Suprapubic skin (tissue), 4 donors: ENCODE data around the gene USP19.

Experiments used
- EP300 ChIP-seq: sonication (generic); formaldehyde crosslinking; IDR thresholded peaks from one replicate; pipeline ENCODE4 v1.6.1; 2017; ENCODE audit warnings: antibody characterized with exemption
- POLR2A ChIP-seq, 2 donors: fragments of 450-650 bp; IDR thresholded peaks; one replicate each; pipeline ENCODE4 v1.6.1; 2017; ENCODE audit warnings: antibody characterized with exemption in 2 of 2, mild to moderate bottlenecking in 2 of 2, moderate library complexity in 2 of 2
- POLR2AphosphoS5 ChIP-seq, 3 donors: sonication (generic); formaldehyde crosslinking; IDR thresholded peaks; one replicate each; pipeline ENCODE4 v1.6.1; 2017; ENCODE audit warnings: antibody characterized with exemption in 3 of 3
- TF ChIP-seq, protein P1 (sequence below), 2 donors: fragments of 200-600 bp in 1 of 2; fragments of 450-650 bp in 1 of 2; sonication (generic) in 1 of 2; IDR thresholded peaks; one replicate each; pipeline ENCODE4 v1.5.1; 2016 to 2019; ENCODE audit warnings: antibody characterized with exemption in 2 of 2, mild to moderate bottlenecking in 1 of 2, moderate library complexity in 1 of 2

DNA sequence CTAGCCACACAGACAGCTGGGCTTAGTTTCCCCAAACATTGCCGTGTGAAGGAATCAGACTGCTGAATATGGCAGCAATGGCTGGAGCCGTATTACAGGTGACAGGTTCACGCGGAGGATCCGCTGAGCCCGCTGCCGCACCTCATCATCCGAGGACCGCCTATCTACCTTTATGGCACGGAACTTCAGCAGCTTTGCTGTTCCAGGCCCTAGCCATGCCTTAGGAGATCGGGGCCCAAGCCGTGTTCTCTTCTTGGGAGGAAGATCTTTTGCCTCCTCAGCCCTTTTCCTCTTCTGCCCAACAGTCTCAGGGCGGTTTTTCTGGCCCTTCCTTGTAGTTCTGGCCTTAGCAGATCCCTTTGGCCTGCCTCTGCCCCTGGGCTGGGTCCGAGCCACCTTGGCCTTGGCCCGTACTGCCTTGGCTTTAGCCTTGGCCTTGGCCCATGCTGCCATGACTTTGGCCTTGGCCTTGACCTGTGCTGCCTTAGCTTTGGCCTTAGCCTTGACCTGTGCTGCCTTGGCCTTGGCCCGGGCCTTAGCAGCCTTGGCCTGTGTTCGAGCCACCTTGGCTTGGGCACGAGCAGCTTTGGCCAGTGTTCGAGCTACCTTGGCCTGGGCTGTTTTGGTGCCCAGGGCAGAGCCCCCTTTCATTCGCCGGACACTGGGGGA, 42.3 kb upstream of the USP19 start:
- TF ChIP-seq, protein P1, sequence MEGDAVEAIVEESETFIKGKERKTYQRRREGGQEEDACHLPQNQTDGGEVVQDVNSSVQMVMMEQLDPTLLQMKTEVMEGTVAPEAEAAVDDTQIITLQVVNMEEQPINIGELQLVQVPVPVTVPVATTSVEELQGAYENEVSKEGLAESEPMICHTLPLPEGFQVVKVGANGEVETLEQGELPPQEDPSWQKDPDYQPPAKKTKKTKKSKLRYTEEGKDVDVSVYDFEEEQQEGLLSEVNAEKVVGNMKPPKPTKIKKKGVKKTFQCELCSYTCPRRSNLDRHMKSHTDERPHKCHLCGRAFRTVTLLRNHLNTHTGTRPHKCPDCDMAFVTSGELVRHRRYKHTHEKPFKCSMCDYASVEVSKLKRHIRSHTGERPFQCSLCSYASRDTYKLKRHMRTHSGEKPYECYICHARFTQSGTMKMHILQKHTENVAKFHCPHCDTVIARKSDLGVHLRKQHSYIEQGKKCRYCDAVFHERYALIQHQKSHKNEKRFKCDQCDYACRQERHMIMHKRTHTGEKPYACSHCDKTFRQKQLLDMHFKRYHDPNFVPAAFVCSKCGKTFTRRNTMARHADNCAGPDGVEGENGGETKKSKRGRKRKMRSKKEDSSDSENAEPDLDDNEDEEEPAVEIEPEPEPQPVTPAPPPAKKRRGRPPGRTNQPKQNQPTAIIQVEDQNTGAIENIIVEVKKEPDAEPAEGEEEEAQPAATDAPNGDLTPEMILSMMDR (IDR thresholded peaks at IDR 0.05), result no peak
- TF ChIP-seq POLR2A (IDR thresholded peaks at IDR 0.05) (no peak), POLR2AphosphoS5 (IDR thresholded peaks at IDR 0.05) (no peak), EP300 (no peak)
